ENCODE results near the gene RBM20.

RBM20 gene

DNA sequence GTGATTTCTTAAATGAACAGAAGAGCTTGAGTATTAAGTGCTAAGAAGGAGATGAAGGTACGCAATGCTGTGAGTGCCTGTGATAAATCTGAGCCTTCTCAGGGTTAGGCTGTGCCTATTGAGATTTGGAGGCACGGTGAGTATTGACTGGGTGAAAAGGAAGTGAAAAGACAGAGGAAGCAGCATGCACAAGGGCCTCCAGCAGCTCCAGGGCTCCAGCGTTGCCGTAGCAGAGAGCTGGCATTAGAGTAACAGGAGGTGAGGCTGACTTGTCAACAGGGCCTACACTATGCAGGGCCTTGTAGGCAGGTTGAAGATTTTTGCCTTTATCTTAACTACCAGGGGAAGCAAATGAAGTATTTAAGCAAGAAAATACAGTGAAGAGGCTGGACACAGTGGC lies 173.5 kb downstream of the RBM20 start:
- no peak for DNase-seq

DNA sequence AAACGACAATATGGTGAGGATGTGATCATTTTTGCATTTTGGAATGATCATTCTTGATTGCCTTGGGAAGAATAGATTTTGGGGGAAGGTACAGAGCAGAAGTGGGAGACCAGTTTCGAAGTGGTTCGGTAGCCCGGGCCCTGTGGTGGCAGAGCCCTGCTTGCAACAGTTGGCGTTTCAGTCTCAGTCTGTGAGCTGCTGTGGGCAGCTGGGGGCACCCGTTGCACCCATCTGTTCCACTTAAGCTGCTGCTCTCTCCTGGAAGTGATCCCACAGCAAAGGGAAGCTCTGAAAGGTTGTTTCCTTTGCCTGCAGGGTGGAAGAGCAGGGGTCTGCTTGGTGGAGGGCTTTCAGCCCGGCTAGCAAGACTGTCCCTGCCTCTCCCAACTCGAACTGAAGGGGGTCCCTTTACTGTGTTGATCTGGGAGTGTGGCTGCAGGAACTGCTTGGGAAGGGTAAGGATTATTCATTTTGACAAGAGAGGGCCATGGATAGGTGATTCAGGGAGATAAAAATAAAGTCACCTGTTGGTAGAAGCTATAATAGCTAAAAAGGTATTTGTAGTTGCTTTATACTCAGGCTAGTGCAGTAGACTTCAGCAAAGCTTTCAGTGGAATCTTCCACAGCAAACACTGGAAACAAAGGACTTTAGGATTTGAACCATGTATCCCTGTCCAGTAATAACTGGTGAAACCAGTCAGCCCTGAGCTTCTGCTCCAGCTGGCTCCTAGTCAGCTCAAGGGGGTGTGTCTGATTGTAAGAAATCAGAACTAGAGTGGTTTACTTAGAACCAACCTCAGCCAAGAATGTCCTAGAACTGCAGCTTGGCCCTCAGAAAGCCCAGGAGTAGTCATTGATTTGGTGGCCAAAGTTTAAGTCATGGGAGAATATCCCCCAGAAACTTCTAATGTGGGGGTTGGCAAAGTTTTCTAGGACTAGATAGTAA lies 174.4 kb downstream of the RBM20 start:
- no peak for DNase-seq

- no peak for DNase-seq
These were observed 176.2 kb downstream of the RBM20 start for GRCh38 chr10:110820321-110820814.

- DNase-seq, result no peak
These were observed 177.4 kb downstream of the RBM20 start for GRCh38 chr10:110821508-110821907.

- DNase-seq, result no peak
These were observed 178.0 kb downstream of the RBM20 start for GRCh38 chr10:110822035-110822711.

GRCh38 chr10:110822712-110823311 lies 178.7 kb downstream of the RBM20 start:
- no peak for DNase-seq

- no peak for DNase-seq
These were observed 180.0 kb downstream of the RBM20 start for GRCh38 chr10:110824152-110824441.

GRCh38 chr10:110824660-110825059 lies 180.5 kb downstream of the RBM20 start:
- DNase-seq, result no peak

- no peak for DNase-seq
These were observed 181.4 kb downstream of the RBM20 start for GRCh38 chr10:110825508-110825907.

DNA sequence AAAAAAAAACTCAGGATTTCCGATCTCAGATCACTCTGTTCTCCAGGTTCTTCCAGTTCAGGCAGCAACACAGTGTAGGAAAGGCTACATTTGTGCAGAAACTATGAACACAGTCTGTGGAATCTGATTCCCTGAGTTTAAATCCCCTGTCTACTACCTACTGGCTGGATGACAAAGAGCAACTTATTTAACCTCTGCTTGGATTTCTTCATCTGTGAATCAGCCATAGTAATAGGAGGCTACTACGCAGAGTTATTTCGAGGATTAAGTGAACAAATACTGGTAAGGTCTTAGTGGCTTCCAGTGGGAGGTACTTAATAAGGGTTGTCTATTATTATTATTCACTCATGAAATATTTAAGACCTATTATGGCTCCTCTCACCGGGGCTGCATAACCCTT lies 183.3 kb downstream of the RBM20 start:
- DNase-seq, result no peak

- DNase-seq, result no peak
These were observed 183.7 kb downstream of the RBM20 start for GRCh38 chr10:110827875-110828274.

DNA sequence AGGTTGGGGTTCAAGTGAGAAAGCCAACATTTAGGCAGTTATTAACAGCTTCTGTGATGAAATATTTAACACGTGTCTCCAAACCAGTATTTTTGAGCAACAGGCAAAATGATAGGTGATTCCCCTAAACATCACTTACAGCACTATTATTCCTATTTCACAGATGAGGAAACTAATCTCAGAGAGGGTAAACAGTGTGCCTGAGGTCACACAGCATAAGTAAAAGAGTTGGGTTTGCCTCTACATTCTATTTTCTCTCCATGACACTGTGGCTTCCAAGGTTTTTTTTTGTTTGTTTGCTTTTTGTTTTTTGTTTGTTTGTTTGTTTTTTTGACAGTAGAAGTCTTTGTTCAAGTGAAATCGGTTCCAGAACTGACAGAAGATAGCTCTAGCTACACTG lies 184.4 kb downstream of the RBM20 start:
- no peak for DNase-seq

GRCh38 chr10:110829721-110830410 lies 185.7 kb downstream of the RBM20 start:
- DNase-seq, result no peak

DNA sequence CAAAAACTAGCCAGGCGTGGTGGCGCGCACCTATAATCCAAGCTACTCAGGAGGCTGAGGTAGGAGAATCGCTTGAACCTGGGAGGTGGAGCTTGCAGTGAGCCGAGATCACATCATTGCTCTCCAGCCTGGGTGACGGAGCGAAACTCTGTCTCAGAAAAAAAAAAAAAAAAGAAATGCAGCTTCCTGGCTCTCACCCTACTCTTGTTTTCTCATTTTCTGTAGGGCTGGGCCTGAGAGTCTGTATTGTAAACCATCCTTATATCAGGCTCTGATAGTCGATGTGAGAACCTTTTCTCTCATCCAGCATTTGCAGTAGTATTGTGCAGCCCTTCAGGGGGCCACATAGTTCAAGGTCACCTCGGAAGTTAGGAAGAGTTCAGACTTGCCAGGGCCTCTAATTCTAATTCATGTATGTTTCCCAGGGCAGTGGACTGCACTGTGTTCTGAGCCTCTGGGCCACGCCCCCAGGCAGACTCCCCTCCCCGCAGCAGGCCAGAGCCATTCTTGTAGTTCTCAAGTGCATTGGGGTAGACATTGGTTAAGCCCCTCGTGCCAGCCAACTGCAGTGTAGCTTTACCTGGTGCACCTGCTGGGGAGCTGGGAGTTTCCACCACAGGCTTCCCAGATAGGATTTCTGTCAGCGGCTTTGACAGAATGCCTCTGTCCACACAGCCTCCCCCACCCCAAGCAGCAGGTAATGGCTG lies 189.3 kb downstream of the RBM20 start:
- no peak for DNase-seq

- DNase-seq, result no peak
These were observed 189.9 kb downstream of the RBM20 start for GRCh38 chr10:110833941-110834628.

DNA sequence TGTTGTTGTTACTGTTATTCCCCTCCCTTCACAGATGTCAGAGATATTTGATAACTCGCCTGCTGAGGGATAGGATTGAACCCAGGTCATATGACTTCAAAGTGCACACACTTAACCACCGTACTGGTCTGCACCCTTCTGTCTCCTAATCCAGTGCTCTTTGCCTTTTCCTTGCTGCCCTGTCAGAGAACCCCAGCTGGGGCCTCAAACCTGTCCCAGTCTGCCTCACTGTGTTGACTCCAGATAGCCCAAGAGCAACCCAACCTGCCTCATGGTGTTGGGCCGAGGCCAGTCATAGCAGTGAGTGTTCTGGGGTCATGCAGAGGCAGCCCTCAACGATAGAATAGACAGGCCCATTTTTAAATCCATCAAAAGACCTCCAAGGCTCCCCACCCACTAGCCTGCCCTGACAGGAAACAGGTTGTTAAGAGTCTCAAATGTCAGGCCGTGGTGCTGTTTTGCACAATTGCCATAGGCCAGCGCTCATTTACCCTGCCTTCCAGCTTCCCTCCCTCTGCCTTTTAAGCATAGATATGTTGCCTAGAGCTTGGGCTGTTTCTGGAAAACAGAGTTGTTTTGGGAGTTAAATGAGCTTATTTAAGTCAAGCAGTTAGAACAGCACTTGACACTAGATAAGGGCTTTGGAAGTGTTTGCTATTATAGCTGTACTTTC lies 190.6 kb downstream of the RBM20 start:
- DNase-seq, result no peak

GRCh38 chr10:110835841-110836240 lies 191.7 kb downstream of the RBM20 start:
- DNase-seq, result no peak

DNA sequence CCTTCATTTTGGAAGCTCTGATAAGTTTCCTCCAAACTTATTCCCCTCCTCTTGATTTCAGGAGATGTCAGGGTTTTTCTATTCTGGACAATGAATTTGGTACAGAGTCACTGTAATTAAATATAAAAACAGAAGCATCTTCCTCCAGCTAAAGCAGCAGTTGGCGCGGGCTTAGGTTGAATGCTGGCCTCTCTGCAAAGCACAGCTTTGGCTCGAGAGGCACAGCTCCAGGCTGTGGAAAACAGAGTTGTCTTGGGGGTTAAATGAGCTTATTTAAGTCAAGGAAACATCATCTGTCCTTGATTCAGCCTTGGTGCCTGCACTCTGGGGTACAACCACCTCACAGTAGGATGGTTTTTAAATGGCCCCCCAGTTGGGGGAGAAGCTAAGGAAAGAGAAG lies 192.6 kb downstream of the RBM20 start:
- no peak for DNase-seq

GRCh38 chr10:110837418-110838171 lies 193.5 kb downstream of the RBM20 start:
- no peak for DNase-seq

DNA sequence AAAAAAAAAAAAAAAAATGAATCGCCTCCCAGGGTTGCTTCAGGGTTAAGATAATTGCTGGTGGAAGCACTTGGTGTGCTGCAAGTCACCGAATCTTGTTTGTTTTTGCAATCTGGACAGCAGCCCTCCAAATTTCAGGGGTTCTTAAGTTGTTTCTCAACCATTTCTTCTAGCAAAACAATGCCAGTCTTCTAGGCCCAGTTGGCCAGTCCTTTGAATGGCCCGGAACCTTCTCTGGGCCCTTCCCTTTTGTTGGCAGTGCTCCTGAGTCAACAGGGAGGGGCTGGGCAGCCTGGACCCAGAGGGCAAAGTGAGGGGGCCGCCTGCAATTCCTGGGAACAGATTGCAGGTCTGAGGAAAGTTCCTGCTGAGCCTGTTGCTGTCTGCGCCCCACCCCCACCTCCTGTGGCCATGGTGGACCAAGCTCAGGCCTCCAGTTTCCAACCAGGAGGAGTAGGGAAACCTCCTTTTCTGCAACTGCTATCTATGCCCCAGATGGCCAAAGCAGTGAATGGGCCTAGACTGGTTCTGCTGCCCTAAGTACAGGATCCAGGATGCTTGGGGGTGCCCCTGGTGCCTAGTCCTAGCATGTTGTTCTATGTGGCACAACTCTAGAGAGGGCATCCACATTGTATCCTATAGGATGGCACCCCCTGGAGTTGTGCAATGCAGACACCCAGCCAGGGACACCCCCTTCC lies 196.2 kb downstream of the RBM20 start:
- DNase-seq, result no peak

Measured in NCI-H1930 (cell line).